Transverse colon (tissue), 4 donors: ENCODE measurements around the gene NFKBIE. TPM values are rescaled to one million over a fixed set of nuclear protein-coding genes. Genes with fewer than 3 reads are reported as not detected.

Experiments
- DNase-seq: peaks from one replicate; pipeline ENCODE4 v3.0.0-alpha.2; 2019
- H3K27ac ChIP-seq, 4 donors: fragments of 200-600 bp; sonication (generic); 2 replicates each; pipeline ENCODE4 v1.5.1; 2016 to 2018; ENCODE audit warnings: inconsistent platforms in 4 of 4
- H3K27me3 ChIP-seq: fragments of 200-600 bp; sonication (generic); 2 replicates; pipeline ENCODE4 v1.5.1; 2017; ENCODE audit warnings: inconsistent platforms
- H3K36me3 ChIP-seq, 4 donors: fragments of 200-600 bp; sonication (generic); 2 replicates each; pipeline ENCODE4 v1.5.1; 2017 to 2019; ENCODE audit warnings: inconsistent platforms in 4 of 4
- H3K4me1 ChIP-seq, 4 donors: fragments of 200-600 bp; sonication (generic); 2 replicates each; pipeline ENCODE4 v1.5.1; 2017 to 2020; ENCODE audit warnings: inconsistent platforms in 4 of 4
- H3K4me3 ChIP-seq, 4 donors: fragments of 200-600 bp; sonication (generic); 1 replicate in 1 of 4; 2 replicates in 3 of 4; pipeline versions ENCODE4 v1.5.1 to v1.6.1; 2017 to 2019; ENCODE audit warnings: inconsistent platforms in 4 of 4
- H3K9me3 ChIP-seq, 2 donors: fragments of 200-600 bp; sonication (generic); 2 replicates each; pipeline ENCODE4 v1.5.1; 2017 to 2019; ENCODE audit warnings: inconsistent platforms in 2 of 2
- EP300 ChIP-seq: sonication (generic); formaldehyde crosslinking; IDR thresholded peaks from one replicate; pipeline ENCODE4 v1.6.1; 2017; ENCODE audit warnings: antibody characterized with exemption, low read depth
- POLR2A ChIP-seq: fragments of 450-650 bp; IDR thresholded peaks from one replicate; pipeline ENCODE4 v1.6.1; 2016; ENCODE audit warnings: antibody characterized with exemption, mild to moderate bottlenecking, moderate library complexity
- POLR2AphosphoS5 ChIP-seq, 3 donors: sonication (generic); formaldehyde crosslinking; IDR thresholded peaks; one replicate each; pipeline ENCODE4 v1.6.1; 2016; ENCODE audit warnings: antibody characterized with exemption in 3 of 3
- WGBS, 2 donors: methylation state at CpG; one replicate each; pipeline ENCODE4 v1.1.5; 2018; ENCODE audit warnings: low coverage in 1 of 2; 5-methylcytosine and 5-hydroxymethylcytosine counted together
- in situ Hi-C, 4 donors: fragments of 200-750 bp; cut with MboI; loops; one replicate each; pipeline versions ENCODE4 v1.15.0 to v1.15.1; 2017; ENCODE audit warnings: low sequenced_read_pairs in 3 of 4, low pct_ligation_motif_present in 1 of 4, low pct_unique_long_range_greater_than_20kb in 1 of 4
- intact Hi-C: fragments of 100-400 bp; cut with DNase I; formaldehyde crosslinking; loops from one replicate; pipeline ENCODE4 v1.15.1; 2023; ENCODE audit warnings: low total_unique reads
- total RNA-seq, 4 donors: library from RNA; depleted of rRNA; stranded (reverse); fragments of >200 nt; gene quantifications; one replicate each; pipeline ENCODE4 v1.1.0, GENCODE V29; 2016
- TF ChIP-seq, protein P1 (sequence below), 5 experiments: fragments of 200-600 bp in 3 of 5; fragments of 450-650 bp in 2 of 5; sonication (generic) in 3 of 5; IDR thresholded peaks; 1 replicate in 2 of 5; 2 replicates in 3 of 5; pipeline ENCODE4 v1.5.1; 2016 to 2017; ENCODE audit warnings: antibody characterized with exemption in 5 of 5, inconsistent platforms in 3 of 5, mild to moderate bottlenecking in 2 of 5, moderate library complexity in 1 of 5

Gene NFKBIE
- total RNA-seq, 4 donors from 2014 or later = 2.6 to 67.3 (median 19.0) TPM

DNA sequence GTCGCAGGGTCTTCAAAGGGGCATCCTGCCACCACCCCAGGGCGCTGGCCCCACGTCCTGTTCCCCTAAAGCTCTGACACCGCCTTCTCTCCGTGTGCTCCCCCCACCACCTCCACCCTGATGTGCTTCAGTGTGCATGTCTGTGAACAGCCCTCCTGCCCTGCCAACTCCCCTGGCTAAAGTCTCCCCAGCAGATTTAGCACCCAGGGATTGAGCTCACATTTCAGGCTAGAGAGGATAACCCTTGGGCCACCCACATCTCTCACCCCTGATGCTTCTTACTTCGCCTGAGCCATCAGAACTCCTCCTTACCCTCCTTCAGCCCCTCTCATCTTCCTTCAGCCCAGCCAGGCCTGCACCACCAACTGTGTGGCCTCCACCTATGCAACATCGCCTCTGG, 12.4 kb upstream of the NFKBIE start:
- TF ChIP-seq EP300 = no peak
- 80 to 87% methylated on average over 3 to 7 of the region's 7 CpGs for WGBS, 2 donors
- DNase-seq = no peak
- H3K4me3 ChIP-seq = no peak overlapping the region
- H3K27ac ChIP-seq = no peak overlapping the region
- H3K9me3 ChIP-seq = no peaks in the 10 kb centered on the region
- in situ Hi-C loops (no loop called here), intact Hi-C loops (loop anchor here (10.0 kb wide), 1 partner anchor 57 kb away; no protein-coding TSS in a partner anchor)
- H3K4me1 ChIP-seq = peaks cover 0 to 11% (median 9%) of the 10 kb centered on the region in 4 donors
- no peaks in the 10 kb centered on the region for H3K36me3 ChIP-seq
- H3K27me3 ChIP-seq = peaks cover 67% of the 10 kb centered on the region

DNA sequence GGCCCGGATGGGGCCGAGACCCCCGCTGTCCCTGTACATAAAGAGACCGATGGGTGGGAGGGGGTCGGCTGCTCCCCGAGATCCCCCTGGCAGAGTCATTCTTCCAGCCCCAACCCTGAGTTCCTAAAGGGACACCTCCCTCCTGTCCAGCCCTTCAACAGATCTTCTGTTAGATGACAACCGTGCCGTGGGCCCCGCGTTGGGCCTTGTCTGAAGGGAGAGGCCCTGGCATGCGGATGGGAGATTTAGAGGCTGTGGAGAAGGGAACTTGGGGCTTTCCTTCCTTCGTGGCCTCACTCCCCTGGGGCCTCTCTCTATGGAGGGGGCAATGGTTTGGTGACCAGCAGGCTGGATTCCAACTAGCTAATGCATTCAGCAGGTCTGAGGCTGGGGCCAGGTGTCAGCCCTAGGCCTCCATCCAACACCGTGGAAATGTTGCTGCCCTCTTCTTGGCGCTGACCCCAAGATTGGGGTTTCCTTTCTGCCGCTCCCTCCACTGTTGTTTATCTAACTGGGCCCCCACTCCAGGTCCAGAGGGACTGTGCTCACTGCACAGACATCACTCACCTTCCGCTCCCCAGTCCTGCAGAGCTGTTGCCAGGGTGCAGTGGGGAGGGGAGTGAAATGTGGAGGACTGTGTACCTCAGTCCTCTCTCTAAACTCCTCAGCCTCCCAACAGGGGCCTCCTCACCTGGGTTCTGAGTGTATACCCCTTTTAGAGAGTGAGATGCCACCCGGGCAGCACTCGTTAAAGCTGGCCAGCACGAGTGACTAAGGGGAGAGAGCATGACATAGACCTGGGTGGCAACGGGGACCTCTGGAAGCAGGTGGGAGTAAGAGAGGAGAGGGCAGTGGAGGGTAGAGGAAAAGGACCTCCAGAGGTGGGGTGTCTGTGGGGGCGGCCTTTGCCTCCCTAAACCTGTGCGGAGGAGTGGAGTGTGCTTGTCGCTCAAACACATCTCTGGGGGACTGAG, 11.6 kb upstream of the NFKBIE start:
- intact Hi-C loops = loop anchor here (10.0 kb wide), 1 partner anchor 58 kb away; no protein-coding TSS in a partner anchor
- Histone ChIP-seq H3K4me1 (peaks cover 0 to 11% (median 9%) of the 10 kb centered on the region in 4 donors), H3K27ac (no peak overlapping the region), H3K36me3 (no peaks in the 10 kb centered on the region), H3K4me3 (no peak overlapping the region), H3K9me3 (no peaks in the 10 kb centered on the region), H3K27me3 (peaks cover 75% of the 10 kb centered on the region)
- TF ChIP-seq, protein P1, sequence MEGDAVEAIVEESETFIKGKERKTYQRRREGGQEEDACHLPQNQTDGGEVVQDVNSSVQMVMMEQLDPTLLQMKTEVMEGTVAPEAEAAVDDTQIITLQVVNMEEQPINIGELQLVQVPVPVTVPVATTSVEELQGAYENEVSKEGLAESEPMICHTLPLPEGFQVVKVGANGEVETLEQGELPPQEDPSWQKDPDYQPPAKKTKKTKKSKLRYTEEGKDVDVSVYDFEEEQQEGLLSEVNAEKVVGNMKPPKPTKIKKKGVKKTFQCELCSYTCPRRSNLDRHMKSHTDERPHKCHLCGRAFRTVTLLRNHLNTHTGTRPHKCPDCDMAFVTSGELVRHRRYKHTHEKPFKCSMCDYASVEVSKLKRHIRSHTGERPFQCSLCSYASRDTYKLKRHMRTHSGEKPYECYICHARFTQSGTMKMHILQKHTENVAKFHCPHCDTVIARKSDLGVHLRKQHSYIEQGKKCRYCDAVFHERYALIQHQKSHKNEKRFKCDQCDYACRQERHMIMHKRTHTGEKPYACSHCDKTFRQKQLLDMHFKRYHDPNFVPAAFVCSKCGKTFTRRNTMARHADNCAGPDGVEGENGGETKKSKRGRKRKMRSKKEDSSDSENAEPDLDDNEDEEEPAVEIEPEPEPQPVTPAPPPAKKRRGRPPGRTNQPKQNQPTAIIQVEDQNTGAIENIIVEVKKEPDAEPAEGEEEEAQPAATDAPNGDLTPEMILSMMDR (IDR thresholded peaks at IDR 0.05) = no peak
- TF ChIP-seq POLR2AphosphoS5 (IDR thresholded peaks at IDR 0.05) = no peak
- no peak for TF ChIP-seq EP300
- TF ChIP-seq POLR2A = no peak
- 79% methylated on average over 23 of the region's 23 CpGs; no CpG with 5 or more reads in 1 of the 2 donors for WGBS, 2 donors
- DNase-seq = no peak
- in situ Hi-C loops = no loop called here

DNA sequence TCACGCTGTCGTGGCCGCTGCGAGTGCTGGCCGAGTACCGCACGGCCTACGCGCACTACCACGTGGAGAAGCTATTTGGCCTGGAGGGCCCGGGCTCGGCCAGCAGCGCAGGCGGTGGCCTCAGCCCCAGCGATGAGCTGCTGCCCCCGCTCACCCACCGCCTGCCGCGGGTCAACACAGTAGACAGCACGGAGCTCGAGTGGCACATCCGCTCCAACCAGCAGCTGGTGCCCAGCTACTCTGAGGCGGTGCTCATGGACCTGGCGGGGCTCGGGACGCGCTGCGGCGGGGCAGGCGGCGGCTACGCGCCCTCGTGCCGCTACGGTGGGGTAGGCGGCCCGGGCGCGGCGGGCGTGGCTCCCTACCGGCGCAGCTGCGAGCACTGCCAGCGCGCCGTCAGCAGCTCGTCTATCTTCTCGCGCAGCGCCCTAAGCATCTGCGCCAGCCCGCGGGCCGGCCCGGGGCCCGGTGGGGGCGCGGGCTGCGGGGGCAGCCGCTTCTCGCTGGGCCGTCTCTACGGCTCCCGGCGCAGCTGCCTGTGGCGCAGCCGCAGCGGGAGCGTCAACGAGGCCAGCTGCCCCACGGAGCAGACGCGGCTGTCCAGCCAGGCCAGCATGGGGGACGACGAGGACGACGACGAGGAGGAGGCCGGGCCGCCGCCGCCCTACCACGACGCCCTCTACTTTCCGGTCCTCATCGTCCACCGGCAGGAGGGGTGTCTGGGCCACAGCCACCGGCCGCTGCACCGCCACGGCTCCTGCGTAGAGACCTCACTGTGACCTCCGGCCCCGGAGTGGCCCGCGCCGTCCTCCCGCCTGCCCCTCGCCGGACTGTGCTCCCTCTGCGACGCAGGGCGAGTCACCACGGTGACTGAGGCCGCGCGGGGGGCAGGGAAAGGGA, 10.6 kb upstream of the NFKBIE start:
- Histone ChIP-seq H3K27me3 (peaks cover 85% of the 10 kb centered on the region), H3K36me3 (no peaks in the 10 kb centered on the region), H3K9me3 (no peaks in the 10 kb centered on the region), H3K4me3 (peak overlapping the region in 2 of 4 donors; percentile 14 to 36), H3K27ac (no peak overlapping the region), H3K4me1 (peaks cover 0 to 11% (median 9%) of the 10 kb centered on the region in 4 donors)
- DNase-seq = no peak
- TF ChIP-seq, protein P1 (IDR thresholded peaks at IDR 0.05) = no peak
- TF ChIP-seq POLR2AphosphoS5 (IDR thresholded peaks at IDR 0.05) = no peak
- TF ChIP-seq POLR2A = no peak
- no peak for TF ChIP-seq EP300
- 25% methylated on average over 60 of the region's 109 CpGs; no CpG with 5 or more reads in 1 of the 2 donors for WGBS, 2 donors
- intact Hi-C loops (loop anchor here (10.0 kb wide), 1 partner anchor 59 kb away; no protein-coding TSS in a partner anchor), in situ Hi-C loops (no loop called here)

DNA sequence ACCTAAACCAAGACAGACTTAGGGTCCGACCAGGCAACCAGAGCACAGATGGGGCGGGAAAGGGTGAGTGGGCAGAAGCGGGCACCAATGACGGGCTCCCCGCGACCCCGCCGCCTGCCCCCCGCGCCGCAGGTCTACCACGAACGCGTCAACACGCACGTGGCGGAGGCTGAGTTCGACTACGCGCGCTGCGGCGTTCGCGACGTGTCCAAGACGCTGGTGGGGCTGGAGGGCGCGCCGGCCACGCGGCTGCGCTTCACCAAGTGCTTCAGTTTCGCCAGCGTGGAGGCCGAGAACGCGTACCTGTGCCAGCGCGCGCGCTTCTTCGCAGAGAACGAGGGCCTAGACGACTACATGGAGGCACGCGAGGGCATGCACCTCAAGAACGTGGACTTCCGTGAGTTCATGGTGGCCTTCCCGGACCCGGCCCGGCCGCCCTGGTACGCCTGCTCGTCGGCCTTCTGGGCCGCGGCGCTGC, 10.0 kb upstream of the NFKBIE start:
- in situ Hi-C loops = no loop called here
- 93% methylated on average over 59 of the region's 59 CpGs; no CpG with 5 or more reads in 1 of the 2 donors for WGBS, 2 donors
- Histone ChIP-seq H3K4me1 (peaks cover 0 to 14% (median 12%) of the 10 kb centered on the region in 4 donors), H3K27ac (no peak overlapping the region), H3K9me3 (no peaks in the 10 kb centered on the region), H3K27me3 (peaks cover 84% of the 10 kb centered on the region), H3K36me3 (no peaks in the 10 kb centered on the region), H3K4me3 (peak overlapping the region in 1 of 4 donors; percentile 36)
- intact Hi-C loops = loop anchor here (10.0 kb wide), 1 partner anchor 59 kb away; no protein-coding TSS in a partner anchor
- TF ChIP-seq, protein P1 (IDR thresholded peaks at IDR 0.05) = no peak
- DNase-seq = no peak
